MCF 10A (cell line): ENCODE results near the gene PLEKHH1. TPM values are rescaled to one million over a fixed set of nuclear protein-coding genes. Genes with fewer than 3 reads are reported as not detected.
"Not testable (repeated sequence)": the region's sequence is repeated elsewhere in the genome, so short reads cannot be mapped to it uniquely, and the experiment has no call there.

Experiments
- BruUV-seq: library from RNA; stranded (reverse); fragments of 400-500 nt; replicated peaks from 2 replicates; lab custom pipeline; 2021; lab: Mats Ljungman, UMichigan
- CTCF ChIA-PET: fragments of 300-600 bp; sonication (Branson Sonifier 250); formaldehyde crosslinking; extraction: SDS; loops from one replicate; lab custom pipeline; 2021; ENCODE audit warnings: antibody characterized with exemption, inconsistent platforms; lab: Yijun Ruan, JAX
- POLR2A ChIA-PET: fragments of 300-600, 350-650 bp; sonication (Branson Sonifier 250); formaldehyde crosslinking; extraction: SDS; loops from one replicate; lab custom pipeline; 2020; ENCODE audit warnings: antibody characterized with exemption, inconsistent platforms; lab: Yijun Ruan, JAX
- DNase-seq: peaks from one replicate; pipeline ENCODE4 v3.0.0-alpha.2; 2018; ENCODE audit not compliant: unreplicated experiment
- H3K27ac Mint-ChIP-seq: one replicate; pipeline ENCODE4 v1.8.0; 2022; ENCODE audit warnings: mild to moderate bottlenecking, low read depth, mixed read lengths; ENCODE audit not compliant: unreplicated experiment
- H3K27me3 Mint-ChIP-seq: one replicate; pipeline ENCODE4 v1.8.0; 2022; ENCODE audit warnings: mixed read lengths; ENCODE audit not compliant: insufficient read depth, unreplicated experiment
- H3K36me3 Mint-ChIP-seq: one replicate; pipeline ENCODE4 v1.8.0; 2022; ENCODE audit warnings: mild to moderate bottlenecking, moderate library complexity, mixed read lengths; ENCODE audit not compliant: insufficient read depth, unreplicated experiment
- H3K4me1 Mint-ChIP-seq: one replicate; pipeline ENCODE4 v1.8.0; 2022; ENCODE audit warnings: mixed read lengths; ENCODE audit not compliant: insufficient read depth, unreplicated experiment
- H3K4me3 Mint-ChIP-seq: one replicate; pipeline ENCODE4 v1.8.0; 2022; ENCODE audit warnings: mild to moderate bottlenecking, moderate library complexity, mixed read lengths; ENCODE audit not compliant: unreplicated experiment
- H3K9me3 Mint-ChIP-seq: one replicate; pipeline ENCODE4 v1.8.0; 2022; ENCODE audit warnings: mixed read lengths; ENCODE audit not compliant: unreplicated experiment
- CTCF ChIP-seq: fragments of 200-600 bp; IDR thresholded peaks from one replicate; pipeline ENCODE4 v1.8.0; 2022; ENCODE audit warnings: antibody characterized with exemption, mild to moderate bottlenecking; ENCODE audit not compliant: unreplicated experiment
- intact Hi-C: fragments of 100-400 bp; cut with micrococcal nuclease; formaldehyde crosslinking; loops from 2 replicates; pipeline ENCODE4 v1.14.1; 2022
- total RNA-seq: library from RNA; stranded (reverse); gene quantifications from 2 replicates; pipeline ENCODE4 v1.2.3, GENCODE V29; 2022

The PLEKHH1 gene
- total RNA-seq, 1 experiment from 2014 or later: 5.8 TPM

GRCh38 chr14:67620217-67620785 is 87.2 kb downstream of the PLEKHH1 start:
- Mint-ChIP-seq H3K36me3 (no peaks in the 10 kb centered on the region), H3K4me3 (peak overlapping the region; percentile 83), H3K9me3 (no peaks in the 10 kb centered on the region), H3K4me1 (peaks cover 30% of the 10 kb centered on the region), H3K27me3 (no peaks in the 10 kb centered on the region), H3K27ac (peak overlapping the region; percentile 84)
- CTCF ChIA-PET: interaction anchor here (0.6 to 3.2 kb wide), 15 partner anchors 24 to 898 kb away, joined by 3 to 18 read pairs (median 3); no protein-coding TSS in a partner anchor
- BruUV-seq: TSS peak; percentile 46
- peak; percentile 11 for DNase-seq
- intact Hi-C loops: no loop called here
- POLR2A ChIA-PET: interaction anchor here (0.9 to 4.3 kb wide), 8 partner anchors 11 to 75 kb away, joined by 3 to 37 read pairs (median 8); partner anchors contain the start of genes PIGH, RDH11 and VTI1B
- no peak for TF ChIP-seq CTCF

GRCh38 chr14:67622675-67623074 is 89.6 kb downstream of the PLEKHH1 start:
- Mint-ChIP-seq H3K9me3 (no peaks in the 10 kb centered on the region), H3K27me3 (no peaks in the 10 kb centered on the region), H3K27ac (peak overlapping the region; percentile 82), H3K36me3 (no peaks in the 10 kb centered on the region), H3K4me1 (peaks cover 30% of the 10 kb centered on the region), H3K4me3 (no peak overlapping the region)
- intact Hi-C loops: no loop called here
- POLR2A ChIA-PET: interaction anchor here (0.7 to 2.1 kb wide), 7 partner anchors 16 to 82 kb away, joined by 3 to 6 read pairs (median 3); partner anchors contain the start of genes PIGH and RDH11
- TSS peak; percentile 3 for BruUV-seq
- TF ChIP-seq CTCF: no peak
- CTCF ChIA-PET: interaction anchor here (0.7 to 3.2 kb wide), 4 partner anchors 12 to 81 kb away, joined by 3 to 18 read pairs (median 6); no protein-coding TSS in a partner anchor
- peak; percentile 69 for DNase-seq

GRCh38 chr14:67623114-67623513 is 90.0 kb downstream of the PLEKHH1 start:
- no peak overlapping the region for H3K4me3 Mint-ChIP-seq
- H3K36me3 Mint-ChIP-seq: no peaks in the 10 kb centered on the region
- no peak for TF ChIP-seq CTCF
- intact Hi-C loops: no loop called here
- BruUV-seq: no TSS peak
- no peaks in the 10 kb centered on the region for H3K9me3 Mint-ChIP-seq
- DNase-seq: peak; percentile 79
- H3K27ac Mint-ChIP-seq: peak overlapping the region; percentile 82
- ChIA-PET CTCF (interaction anchor here (0.7 to 3.2 kb wide), 4 partner anchors 11 to 81 kb away, joined by 3 to 18 read pairs (median 6); no protein-coding TSS in a partner anchor), POLR2A (interaction anchor here (0.7 to 2.1 kb wide), 6 partner anchors 24 to 81 kb away, joined by 3 to 6 read pairs (median 4); partner anchors contain the start of genes PIGH and RDH11)
- no peaks in the 10 kb centered on the region for H3K27me3 Mint-ChIP-seq
- H3K4me1 Mint-ChIP-seq: peaks cover 30% of the 10 kb centered on the region

GRCh38 chr14:67626131-67626530 is 93.0 kb downstream of the PLEKHH1 start:
- intact Hi-C loops, DNase-seq, H3K4me3 Mint-ChIP-seq, BruUV-seq, H3K9me3 Mint-ChIP-seq, H3K27ac Mint-ChIP-seq, CTCF ChIA-PET, POLR2A ChIA-PET, H3K4me1 Mint-ChIP-seq, H3K36me3 Mint-ChIP-seq, H3K27me3 Mint-ChIP-seq: not testable (repeated sequence)
